ENCODE measurements around the gene SH3RF1. TPM values are rescaled to one million over a fixed set of nuclear protein-coding genes. Genes with fewer than 3 reads are reported as not detected.
A peak's percentile ranks its signal among the peaks of the same experiment; 100 is the strongest.

Gene SH3RF1
- total RNA-seq, 3 donors from 2014 or later = 20.2 to 37.0 (median 27.9) TPM

DNA sequence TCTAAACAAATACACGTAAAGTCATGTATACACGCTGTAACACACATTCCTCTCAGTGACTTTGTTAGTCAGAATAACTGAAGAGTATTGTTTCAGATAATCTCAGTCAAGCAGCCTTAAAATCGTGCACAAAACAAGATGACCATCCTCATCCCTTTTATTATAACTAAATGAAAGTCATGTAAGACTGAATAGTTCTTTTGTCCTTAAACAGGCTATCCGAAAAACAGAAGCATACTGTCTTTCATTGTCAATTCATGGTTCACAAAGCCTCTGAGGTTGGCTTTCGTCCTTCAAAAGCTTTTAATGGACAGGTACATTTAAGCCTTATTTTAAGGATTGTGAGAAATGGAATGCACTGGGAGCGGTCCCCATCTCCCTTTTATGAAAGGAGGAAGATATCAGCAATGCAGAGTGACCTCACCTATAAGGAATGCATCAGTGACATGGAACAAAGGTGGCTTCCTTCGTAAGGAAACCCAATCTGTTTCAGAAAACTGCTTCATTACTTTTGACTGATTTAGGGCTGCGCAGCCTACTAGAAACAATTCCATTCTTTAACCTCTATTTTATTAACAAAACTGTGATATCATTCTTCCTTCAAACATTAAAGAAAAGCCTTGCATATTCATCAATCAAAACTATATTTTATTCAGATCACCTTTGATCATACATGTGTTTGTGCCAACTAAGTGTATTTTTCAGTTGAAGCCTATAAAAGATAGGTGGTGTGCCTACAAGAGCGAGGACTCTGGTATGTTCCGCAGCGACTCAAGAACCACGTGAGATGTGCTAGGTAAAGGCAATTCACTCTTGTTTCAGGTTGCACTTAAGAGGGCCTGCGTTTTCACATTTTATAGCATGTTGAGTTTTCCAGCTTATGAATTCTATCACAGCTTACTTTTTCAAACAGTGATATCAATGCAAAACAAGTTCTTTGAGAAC is 19.2 kb downstream of the SH3RF1 start:
- H3K36me3 ChIP-seq = no peaks in the 10 kb centered on the region
- peak overlapping the region; percentile 73 to 80 for H3K27ac ChIP-seq
- H3K4me3 ChIP-seq = no peak overlapping the region
- TF ChIP-seq, protein P1, sequence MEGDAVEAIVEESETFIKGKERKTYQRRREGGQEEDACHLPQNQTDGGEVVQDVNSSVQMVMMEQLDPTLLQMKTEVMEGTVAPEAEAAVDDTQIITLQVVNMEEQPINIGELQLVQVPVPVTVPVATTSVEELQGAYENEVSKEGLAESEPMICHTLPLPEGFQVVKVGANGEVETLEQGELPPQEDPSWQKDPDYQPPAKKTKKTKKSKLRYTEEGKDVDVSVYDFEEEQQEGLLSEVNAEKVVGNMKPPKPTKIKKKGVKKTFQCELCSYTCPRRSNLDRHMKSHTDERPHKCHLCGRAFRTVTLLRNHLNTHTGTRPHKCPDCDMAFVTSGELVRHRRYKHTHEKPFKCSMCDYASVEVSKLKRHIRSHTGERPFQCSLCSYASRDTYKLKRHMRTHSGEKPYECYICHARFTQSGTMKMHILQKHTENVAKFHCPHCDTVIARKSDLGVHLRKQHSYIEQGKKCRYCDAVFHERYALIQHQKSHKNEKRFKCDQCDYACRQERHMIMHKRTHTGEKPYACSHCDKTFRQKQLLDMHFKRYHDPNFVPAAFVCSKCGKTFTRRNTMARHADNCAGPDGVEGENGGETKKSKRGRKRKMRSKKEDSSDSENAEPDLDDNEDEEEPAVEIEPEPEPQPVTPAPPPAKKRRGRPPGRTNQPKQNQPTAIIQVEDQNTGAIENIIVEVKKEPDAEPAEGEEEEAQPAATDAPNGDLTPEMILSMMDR (IDR thresholded peaks at IDR 0.05) = no peak
- no peak for TF ChIP-seq POLR2A (IDR thresholded peaks at IDR 0.05)
- no peak for TF ChIP-seq POLR2AphosphoS5 (IDR thresholded peaks at IDR 0.05)
- intact Hi-C loops (cut with DNase I; ENCODE audit: low total_unique reads) = no loop called here
- H3K27me3 ChIP-seq = no peaks in the 10 kb centered on the region
- no peak for DNase-seq (ENCODE audit: low spot score in 2 of 2)
- no peaks in the 10 kb centered on the region for H3K9me3 ChIP-seq
- peaks cover 3 to 5% of the 10 kb centered on the region in 2 donors for H3K4me1 ChIP-seq

DNA sequence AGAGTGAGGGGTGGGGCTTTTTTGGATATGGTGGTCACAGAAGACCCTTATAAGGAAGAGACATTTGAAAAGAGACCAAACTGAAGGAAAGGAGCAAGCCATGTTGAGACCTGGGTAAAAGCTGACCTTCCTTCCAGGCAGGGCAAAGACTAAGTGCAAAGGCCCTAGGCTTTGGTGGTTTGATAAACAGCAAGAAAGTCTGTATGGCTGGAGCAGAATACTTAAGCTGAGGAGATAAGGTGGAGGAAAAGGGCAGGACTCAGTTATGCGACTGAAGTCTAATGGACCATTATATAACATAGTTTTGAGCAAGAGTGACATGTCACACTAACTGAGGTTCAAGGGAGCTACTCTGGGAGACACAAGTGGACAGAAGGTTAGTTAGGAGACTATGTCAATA is 20.0 kb downstream of the SH3RF1 start:
- H3K4me3 ChIP-seq = no peak overlapping the region
- peak overlapping the region; percentile 73 to 80 for H3K27ac ChIP-seq
- intact Hi-C loops (cut with DNase I; ENCODE audit: low total_unique reads) = no loop called here
- peaks cover 3 to 5% of the 10 kb centered on the region in 2 donors for H3K4me1 ChIP-seq
- no peaks in the 10 kb centered on the region for H3K36me3 ChIP-seq
- H3K27me3 ChIP-seq = no peaks in the 10 kb centered on the region
- no peak for DNase-seq (ENCODE audit: low spot score in 2 of 2)
- TF ChIP-seq, protein P1 (IDR thresholded peaks at IDR 0.05) = no peak
- TF ChIP-seq POLR2A (IDR thresholded peaks at IDR 0.05) (no peak), POLR2AphosphoS5 (IDR thresholded peaks at IDR 0.05) (no peak)
- H3K9me3 ChIP-seq = no peaks in the 10 kb centered on the region

DNA sequence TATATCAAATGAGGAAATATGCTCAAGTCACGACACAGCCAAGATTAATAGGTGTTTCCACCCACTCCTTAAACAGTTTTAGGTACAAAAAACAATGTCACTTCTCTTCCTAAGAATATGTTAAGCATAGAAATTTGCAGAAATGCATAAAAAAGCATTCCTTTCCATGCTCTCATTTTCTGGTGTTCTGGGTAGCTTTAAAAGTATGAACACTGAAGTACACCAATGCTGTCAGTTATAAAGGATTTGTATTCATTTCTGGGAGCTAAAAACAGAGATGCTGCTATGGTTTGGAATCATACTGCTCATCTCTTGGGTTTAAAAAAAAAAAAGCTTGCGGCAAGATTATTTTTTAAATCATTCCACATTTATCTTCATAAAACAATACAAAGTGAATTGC is 20.8 kb downstream of the SH3RF1 start:
- TF ChIP-seq POLR2AphosphoS5 (IDR thresholded peaks at IDR 0.05) (no peak), POLR2A (IDR thresholded peaks at IDR 0.05) (no peak)
- TF ChIP-seq, protein P1 (IDR thresholded peaks at IDR 0.05) = no peak
- Histone ChIP-seq H3K27me3 (no peaks in the 10 kb centered on the region), H3K4me3 (no peak overlapping the region), H3K9me3 (no peaks in the 10 kb centered on the region), H3K36me3 (no peaks in the 10 kb centered on the region), H3K4me1 (peaks cover 3 to 5% of the 10 kb centered on the region in 2 donors), H3K27ac (peak overlapping the region in 1 of 2 donors; percentile 3)
- DNase-seq (ENCODE audit: low spot score in 2 of 2) = no peak
- intact Hi-C loops (cut with DNase I; ENCODE audit: low total_unique reads) = no loop called here

DNA sequence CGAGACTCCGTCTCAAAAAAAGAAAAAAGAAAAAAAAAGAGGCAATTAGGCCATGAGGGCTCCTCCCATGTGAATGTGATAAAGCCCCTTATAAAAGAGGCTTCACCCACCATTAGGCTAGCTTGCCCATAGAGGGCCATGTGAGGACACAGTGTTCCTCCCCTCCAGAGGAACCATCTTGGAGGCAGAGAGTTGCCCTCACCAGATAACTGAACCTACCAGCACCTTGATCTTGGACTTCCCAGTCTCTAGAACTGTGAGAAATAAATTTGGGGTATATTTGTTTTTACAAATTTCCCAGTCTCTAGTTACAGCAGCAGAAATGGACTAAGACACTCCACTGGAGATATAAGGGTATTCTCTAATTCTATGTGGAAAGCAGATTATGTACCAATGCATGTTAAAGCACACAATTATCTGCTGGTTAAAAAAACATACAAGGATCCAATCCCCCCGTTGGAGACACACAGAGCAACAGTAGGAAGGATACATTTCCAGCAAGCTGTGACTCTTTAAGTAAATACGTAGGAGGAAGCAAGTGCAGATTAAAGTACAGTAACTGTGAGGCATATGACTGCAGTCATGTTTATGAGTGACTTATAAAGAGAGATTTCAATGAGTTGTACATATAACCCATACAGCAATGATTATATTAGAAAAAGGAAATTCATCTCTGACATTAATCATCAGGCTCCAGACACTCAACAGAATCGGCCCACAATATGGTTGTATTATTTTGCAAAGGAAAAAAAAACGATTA is 21.4 kb downstream of the SH3RF1 start:
- DNase-seq (ENCODE audit: low spot score in 2 of 2) = no peak
- intact Hi-C loops (cut with DNase I; ENCODE audit: low total_unique reads) = no loop called here
- Histone ChIP-seq H3K4me3 (no peak overlapping the region), H3K36me3 (no peaks in the 10 kb centered on the region), H3K27ac (peak overlapping the region; percentile 0 to 3), H3K27me3 (no peaks in the 10 kb centered on the region), H3K9me3 (no peaks in the 10 kb centered on the region), H3K4me1 (peaks cover 3 to 5% of the 10 kb centered on the region in 2 donors)
- TF ChIP-seq POLR2A (IDR thresholded peaks at IDR 0.05) (no peak), POLR2AphosphoS5 (IDR thresholded peaks at IDR 0.05) (no peak)

DNA sequence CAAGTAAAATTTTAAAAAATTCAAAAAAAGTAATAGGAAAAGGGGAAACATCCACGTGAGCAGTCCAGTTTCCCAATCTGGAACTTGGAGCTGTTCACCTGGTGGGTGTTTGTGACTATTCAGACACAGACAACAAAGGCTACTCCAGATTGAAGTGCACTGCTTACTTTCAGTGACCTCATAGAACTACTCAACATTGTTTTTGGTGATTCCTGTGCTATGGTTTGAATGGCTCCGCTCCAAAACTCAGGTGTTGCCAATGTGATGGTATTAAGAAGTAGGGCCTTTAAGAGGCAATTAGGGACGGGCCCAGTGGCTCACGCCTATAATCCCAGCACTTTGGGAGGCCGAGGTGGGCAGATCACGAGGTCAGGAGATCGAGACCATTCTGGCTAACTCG is 22.1 kb downstream of the SH3RF1 start:
- intact Hi-C loops (cut with DNase I; ENCODE audit: low total_unique reads) = no loop called here
- no peaks in the 10 kb centered on the region for H3K9me3 ChIP-seq
- no peak overlapping the region for H3K4me3 ChIP-seq
- H3K4me1 ChIP-seq = peaks cover 3 to 12% of the 10 kb centered on the region in 2 donors
- DNase-seq (ENCODE audit: low spot score in 2 of 2) = no peak
- TF ChIP-seq, protein P1 (IDR thresholded peaks at IDR 0.05) = no peak
- no peaks in the 10 kb centered on the region for H3K27me3 ChIP-seq
- no peaks in the 10 kb centered on the region for H3K36me3 ChIP-seq
- no peak overlapping the region for H3K27ac ChIP-seq
